22Rv1 (cell line): ENCODE measurements around the gene FBXL2.
"Not testable (repeated sequence)": the region's sequence is repeated elsewhere in the genome, so short reads cannot be mapped to it uniquely, and the experiment has no call there.

Experiments
- H3K27ac ChIP-seq: fragments of 450-650 bp; 2 replicates; pipeline ENCODE4 v1.5.1; 2017
- ZFX ChIP-seq: fragments of 450-650 bp; IDR thresholded peaks from 2 replicates; pipeline ENCODE4 v1.6.1; 2017; ENCODE audit warnings: antibody characterized with exemption, borderline replicate concordance
- TF ChIP-seq, protein P1 (sequence below): fragments of 450-650 bp; IDR thresholded peaks from 2 replicates; pipeline ENCODE4 v1.5.1; 2017; ENCODE audit warnings: mild to moderate bottlenecking

FBXL2 gene

DNA sequence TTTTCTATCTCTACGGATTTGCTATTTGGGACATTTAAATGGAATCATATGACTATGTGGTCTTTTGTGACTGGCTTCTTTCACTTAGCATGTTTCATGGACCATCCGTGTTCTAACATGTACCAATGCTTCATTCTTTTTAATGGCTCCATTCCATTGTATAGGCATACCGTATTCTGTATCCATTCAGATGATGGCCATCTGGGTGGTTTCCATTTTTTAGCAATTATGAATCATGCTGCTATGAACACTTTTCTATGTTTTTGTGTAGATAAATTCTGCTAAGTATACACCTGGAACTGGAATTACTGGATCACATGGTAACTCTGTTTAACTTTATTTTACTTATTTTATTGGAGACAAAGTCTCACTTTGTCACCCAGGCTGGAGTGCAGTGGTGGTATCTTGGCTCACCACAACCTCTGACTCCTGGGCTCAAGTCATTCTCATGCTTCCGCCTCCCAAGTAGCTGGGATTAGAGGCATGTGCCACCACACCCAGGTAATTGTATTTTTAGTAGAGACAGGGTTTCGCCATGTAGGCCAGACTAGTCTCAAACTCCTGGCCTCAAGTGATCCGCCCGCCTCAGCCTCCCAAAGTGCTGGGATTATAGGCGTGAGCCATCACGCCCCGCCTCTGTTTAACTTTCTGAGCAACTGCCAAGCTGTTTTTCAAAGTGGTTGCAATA is 149.5 kb downstream of the FBXL2 start:
- H3K27ac ChIP-seq: no peak overlapping the region
- TF ChIP-seq, protein P1, sequence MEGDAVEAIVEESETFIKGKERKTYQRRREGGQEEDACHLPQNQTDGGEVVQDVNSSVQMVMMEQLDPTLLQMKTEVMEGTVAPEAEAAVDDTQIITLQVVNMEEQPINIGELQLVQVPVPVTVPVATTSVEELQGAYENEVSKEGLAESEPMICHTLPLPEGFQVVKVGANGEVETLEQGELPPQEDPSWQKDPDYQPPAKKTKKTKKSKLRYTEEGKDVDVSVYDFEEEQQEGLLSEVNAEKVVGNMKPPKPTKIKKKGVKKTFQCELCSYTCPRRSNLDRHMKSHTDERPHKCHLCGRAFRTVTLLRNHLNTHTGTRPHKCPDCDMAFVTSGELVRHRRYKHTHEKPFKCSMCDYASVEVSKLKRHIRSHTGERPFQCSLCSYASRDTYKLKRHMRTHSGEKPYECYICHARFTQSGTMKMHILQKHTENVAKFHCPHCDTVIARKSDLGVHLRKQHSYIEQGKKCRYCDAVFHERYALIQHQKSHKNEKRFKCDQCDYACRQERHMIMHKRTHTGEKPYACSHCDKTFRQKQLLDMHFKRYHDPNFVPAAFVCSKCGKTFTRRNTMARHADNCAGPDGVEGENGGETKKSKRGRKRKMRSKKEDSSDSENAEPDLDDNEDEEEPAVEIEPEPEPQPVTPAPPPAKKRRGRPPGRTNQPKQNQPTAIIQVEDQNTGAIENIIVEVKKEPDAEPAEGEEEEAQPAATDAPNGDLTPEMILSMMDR: no peak
- no peak for TF ChIP-seq ZFX

DNA sequence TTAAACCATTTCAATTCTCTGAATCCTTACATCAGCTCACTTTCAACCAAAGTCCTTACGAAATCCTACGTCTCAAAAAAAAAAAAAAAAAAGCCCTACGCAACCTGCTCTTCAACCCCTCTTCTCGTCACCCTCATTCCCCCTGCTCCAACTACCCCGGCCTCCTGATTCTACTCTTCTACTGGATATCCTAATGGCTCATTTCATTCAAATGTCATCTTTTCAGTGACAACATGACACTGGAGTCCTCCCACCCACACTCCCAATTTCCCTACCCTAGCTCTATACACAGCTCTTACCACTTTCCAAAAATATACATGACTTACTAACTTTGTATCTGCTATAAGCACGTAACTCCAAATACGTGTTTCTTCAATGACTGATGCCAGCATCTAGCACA is 151.5 kb downstream of the FBXL2 start:
- no peak overlapping the region for H3K27ac ChIP-seq
- TF ChIP-seq, protein P1: no peak
- TF ChIP-seq ZFX: no peak

DNA sequence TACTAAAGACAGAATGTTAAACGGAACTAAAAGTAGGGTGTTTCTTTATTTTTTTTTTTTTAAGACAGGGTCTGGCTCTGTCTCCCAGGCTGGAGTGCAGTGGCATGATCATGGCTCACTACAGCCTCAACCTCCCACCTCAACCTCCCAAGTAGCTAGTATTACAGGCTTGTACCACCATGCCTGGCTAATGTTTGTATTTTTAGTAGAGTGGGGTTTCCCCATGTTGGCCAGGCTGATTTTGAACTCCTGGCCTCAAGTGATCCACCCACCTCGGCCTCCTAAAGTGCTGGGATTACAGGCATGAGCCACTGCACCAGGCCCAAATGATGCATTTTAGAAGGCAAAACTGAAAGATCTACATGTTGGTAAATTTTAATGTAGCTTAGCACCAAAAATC is 152.1 kb downstream of the FBXL2 start:
- H3K27ac ChIP-seq: not testable (repeated sequence)

DNA sequence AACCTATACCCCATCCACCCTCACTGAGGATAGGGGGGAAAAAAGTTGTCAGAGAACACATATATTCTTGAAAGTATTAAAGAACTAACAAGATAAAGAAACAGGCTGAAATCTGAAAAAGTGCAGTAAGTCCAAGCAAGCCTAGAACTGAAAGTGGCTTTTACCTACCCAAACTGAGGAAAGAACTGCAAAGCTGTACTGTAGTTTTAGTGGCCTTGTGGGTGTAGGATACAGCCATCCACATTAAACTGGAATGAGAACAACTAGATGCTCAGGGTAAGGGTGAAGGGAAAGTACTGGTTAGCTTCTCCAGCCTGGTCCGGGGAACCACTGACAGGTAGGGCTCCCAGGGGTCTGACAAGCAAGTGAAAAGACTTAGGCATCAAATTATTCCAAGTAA is 152.8 kb downstream of the FBXL2 start:
- no peak for TF ChIP-seq ZFX
- TF ChIP-seq, protein P1: no peak
- H3K27ac ChIP-seq: no peak overlapping the region

DNA sequence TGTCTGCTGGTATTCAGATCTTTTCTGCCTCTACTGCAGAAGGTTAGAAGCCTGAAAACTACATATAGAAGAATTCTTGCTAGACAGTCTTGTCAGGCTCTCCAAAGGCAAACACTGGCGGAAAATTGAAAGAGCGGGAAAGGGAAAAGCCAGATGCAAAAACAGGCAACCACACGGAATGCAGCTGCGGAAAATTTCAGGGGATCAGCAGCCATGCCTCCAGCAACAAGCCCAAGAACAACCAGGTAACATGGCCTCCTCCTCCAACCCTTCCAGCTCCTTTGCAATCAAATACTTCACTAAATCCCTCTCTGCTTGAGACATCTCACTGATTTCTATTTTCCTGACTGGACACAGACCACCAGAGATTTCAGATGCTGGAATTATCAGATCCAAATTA is 153.3 kb downstream of the FBXL2 start:
- TF ChIP-seq, protein P1: no peak
- H3K27ac ChIP-seq: no peak overlapping the region

DNA sequence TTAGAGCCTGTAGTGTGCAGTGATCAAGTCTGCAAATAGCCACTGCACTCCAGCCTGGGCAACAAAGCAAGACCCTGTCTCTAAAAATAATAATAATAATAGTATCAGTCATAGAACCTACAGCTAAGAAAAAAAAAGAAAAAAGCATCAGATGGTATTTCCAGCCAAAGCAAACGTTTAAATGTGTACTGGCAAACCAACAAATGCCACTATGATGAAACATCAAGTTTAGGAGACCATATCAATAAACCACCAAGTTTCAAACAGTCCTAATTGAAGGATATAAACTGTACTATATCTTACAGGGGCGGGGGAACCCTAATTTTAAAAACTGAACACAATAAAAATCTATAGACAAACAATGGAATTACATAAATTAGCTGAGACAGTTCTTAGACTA is 156.6 kb downstream of the FBXL2 start:
- no peak overlapping the region for H3K27ac ChIP-seq
- TF ChIP-seq, protein P1: no peak
- no peak for TF ChIP-seq ZFX
